Measurements from ENCODE around the gene A2M. TPM values are rescaled to one million over a fixed set of nuclear protein-coding genes. Genes with fewer than 3 reads are reported as not detected.
A peak's percentile ranks its signal among the peaks of the same experiment; 100 is the strongest.

Gene A2M
- total and polyA plus RNA-seq, 7 experiments from 2014 or later: 0.08 to 4.9 (median 1.5) TPM; not detected in 3

- Histone ChIP-seq H3K27me3 (ENCODE audit: control insufficient read depth in 2 of 2, insufficient read depth in 2 of 2, low read length in 2 of 2) (no peaks in the 10 kb centered on the region), H3K9me3 (ENCODE audit: control insufficient read depth in 2 of 3, low read length in 3 of 3) (no peaks in the 10 kb centered on the region), H3K27ac (ENCODE audit: low read depth, low read length) (no peak overlapping the region), H3K4me3 (ENCODE audit: low read length) (no peak overlapping the region), H3K4me1 (ENCODE audit: control insufficient read depth in 2 of 2, insufficient read depth in 2 of 2, low read length in 2 of 2) (peaks cover 40 to 53% of the 10 kb centered on the region in 2 donors), H3K36me3 (ENCODE audit: control insufficient read depth in 2 of 3, insufficient read depth in 3 of 3, low read length in 3 of 3) (no peaks in the 10 kb centered on the region)
- ChIA-PET POLR2A (interaction anchor here (0.7 to 13.4 kb wide), 4 partner anchors 10 to 70 kb away, joined by 3 to 148 read pairs (median 3); partner anchors contain the start of gene M6PR), CTCF (interaction anchor here (0.8 to 1.5 kb wide), 3 partner anchors 64 to 914 kb away, joined by 3 to 4 read pairs (median 3); partner anchors contain the start of gene M6PR)
- no peak for DNase-seq
- Mint-ChIP-seq H3K27me3 (peaks cover 0 to 2% (median 0%) of the 10 kb centered on the region in 5 donors), H3K4me1 (peaks cover 8 to 48% (median 28%) of the 10 kb centered on the region in 7 donors), H3K27ac (peak overlapping the region in 4 of 9 donors; percentile 67 to 89 (median 86)), H3K36me3 (peaks cover under 1 to 25% (median 15%) of the 10 kb centered on the region in 5 donors), H3K4me3 (peak overlapping the region in 5 of 10 donors; percentile 22 to 59 (median 46)), H3K9me3 (peaks cover 0 to 37% (median 15%) of the 10 kb centered on the region in 11 donors)
- intact Hi-C loops (cut with micrococcal nuclease): no loop called here
- ATAC-seq: no peak
These were observed 93.1 kb downstream of the A2M start for GRCh38 chr12:9022592-9022991.

Other genes starting within 250 kb of the A2M start
- gene PHC1, start 201.4 kb downstream of the A2M start, total RNA-seq: 10 to 100 TPM; 15.4 to 55.0 (median 45.6) TPM
- 10 to 100 TPM; 19.5 to 23.6 TPM for gene PHC1, start 201.4 kb downstream of the A2M start, polyA plus RNA-seq
- 100 to 1,000 TPM; 123 to 195 (median 176) TPM for gene M6PR, start 166.3 kb downstream of the A2M start, total RNA-seq
- gene M6PR, start 166.3 kb downstream of the A2M start, polyA plus RNA-seq: 100 to 1,000 TPM; 239 to 248 TPM
- 10 to 100 TPM in 3 of 5 experiments, 1 to 10 TPM in 2; 2.8 to 43.8 (median 26.9) TPM for gene KLRG1, start 126.4 kb downstream of the A2M start, total RNA-seq
- 10 to 100 TPM; 11.7 to 18.0 TPM for gene KLRG1, start 126.4 kb downstream of the A2M start, polyA plus RNA-seq
- gene PZP, start 92.5 kb upstream of the A2M start, total RNA-seq: not detected
- not detected for gene PZP, start 92.5 kb upstream of the A2M start, polyA plus RNA-seq